GM12873 (cell line): ENCODE results near the gene SEMA6D.

Source experiments
- CTCF ChIP-seq: IDR thresholded peaks from 2 replicates; pipeline ENCODE4 v1.5.1; 2012; ENCODE audit warnings: low read depth, mild to moderate bottlenecking, moderate library complexity, low read length, control low read depth; ENCODE audit not compliant: insufficient read depth; ENCODE audit errors: missing control alignments

SEMA6D gene

GRCh38 chr15:47733085-47733484 lies 15.8 kb downstream of the SEMA6D start:
- TF ChIP-seq CTCF = no peak

GRCh38 chr15:47736143-47736786 lies 19.0 kb downstream of the SEMA6D start:
- no peak for TF ChIP-seq CTCF

DNA sequence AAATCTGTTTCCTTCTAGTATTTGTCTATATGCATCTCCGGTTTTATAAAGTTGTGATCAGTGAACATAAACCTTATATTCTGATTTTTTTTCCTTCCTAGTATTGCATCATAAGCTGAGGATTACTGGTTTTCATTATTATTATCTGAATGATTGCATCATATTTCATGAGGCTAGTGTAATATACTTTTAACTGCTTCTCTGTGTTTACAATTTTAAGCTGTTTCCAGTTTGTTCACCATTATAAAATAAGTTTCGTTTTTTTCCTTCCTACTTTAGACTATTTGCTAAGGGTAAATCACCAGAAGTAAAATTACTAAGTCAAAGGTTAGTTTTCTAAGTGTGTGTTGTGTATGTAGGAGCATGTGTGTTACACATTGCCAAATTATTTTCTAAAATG lies 20.2 kb downstream of the SEMA6D start:
- TF ChIP-seq CTCF = no peak

DNA sequence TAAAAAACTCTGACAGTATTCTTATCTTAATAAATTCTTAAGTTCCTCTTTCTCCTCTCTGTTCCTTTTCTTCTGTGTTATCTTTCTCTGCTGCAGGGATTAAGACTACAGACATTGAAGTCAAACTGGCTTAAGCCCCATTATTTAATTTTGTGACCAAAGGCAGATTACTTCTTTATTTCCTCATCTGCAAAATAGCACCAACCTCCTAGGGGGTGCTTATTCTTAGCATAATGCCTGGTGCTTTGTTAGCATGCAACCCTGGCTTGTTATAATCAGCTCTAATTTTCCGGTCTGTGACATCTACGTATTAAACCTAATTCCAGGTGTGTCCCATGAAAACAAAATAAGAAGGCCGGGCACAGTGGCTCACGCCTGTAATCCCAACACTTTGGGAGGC lies 23.8 kb downstream of the SEMA6D start:
- TF ChIP-seq CTCF = no peak

DNA sequence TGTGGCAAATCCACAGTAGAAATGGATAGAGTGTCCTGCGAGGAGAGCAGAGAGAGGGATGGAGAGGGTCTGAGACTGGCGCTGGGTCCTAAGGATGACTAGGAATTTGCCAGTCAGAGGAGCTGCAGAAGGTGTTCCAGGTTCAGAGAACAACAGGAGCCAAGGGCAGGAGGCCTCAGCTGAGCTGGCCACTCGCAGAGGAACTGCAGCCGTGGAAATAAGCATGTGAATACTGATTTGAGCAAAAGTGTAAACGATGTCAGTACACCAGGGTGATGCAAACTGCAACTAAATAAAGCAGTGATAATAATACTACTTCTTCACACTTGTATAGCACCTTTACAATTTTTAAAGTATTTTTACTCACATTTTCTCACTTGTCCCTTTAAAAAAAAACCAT lies 24.6 kb downstream of the SEMA6D start:
- TF ChIP-seq CTCF = no peak

DNA sequence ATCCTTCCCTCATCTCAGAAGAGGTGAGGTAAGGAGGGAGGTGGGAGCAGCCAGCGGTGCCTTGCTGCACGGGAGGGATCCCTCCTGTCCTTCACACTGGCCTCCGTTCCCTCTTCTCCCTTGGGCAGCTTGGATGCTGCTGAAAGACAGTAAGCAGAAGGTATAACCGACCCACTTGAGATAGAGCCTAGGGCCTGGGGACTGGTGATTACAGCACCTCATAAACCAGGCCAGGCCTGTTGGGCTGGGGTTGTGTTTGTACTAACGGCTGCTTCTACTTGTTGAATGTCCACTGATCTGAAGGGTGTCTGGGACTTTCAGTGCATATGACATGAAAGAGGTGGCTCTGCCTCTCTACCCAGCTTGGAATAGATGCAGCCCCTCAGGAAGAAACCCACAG lies 25.0 kb downstream of the SEMA6D start:
- TF ChIP-seq CTCF = no peak

DNA sequence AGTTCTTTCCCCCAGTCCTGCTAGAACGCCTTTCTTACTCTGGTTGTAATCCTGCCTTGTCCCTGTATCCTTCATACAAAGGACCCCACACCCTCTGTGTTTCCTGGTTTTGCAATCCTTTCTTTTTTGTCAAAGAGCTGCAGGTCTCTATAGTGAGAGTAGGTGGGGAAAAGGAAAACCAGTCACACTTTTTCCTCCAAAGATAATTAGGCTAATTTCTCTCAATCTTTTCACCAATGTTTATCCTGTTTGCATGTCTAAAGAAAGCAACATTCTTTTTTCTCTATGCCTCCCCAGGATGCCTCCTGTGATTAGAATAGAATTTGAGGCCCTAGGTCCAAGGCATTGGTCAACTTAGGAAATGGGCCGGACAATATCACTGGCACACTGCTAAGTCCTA lies 25.4 kb downstream of the SEMA6D start:
- TF ChIP-seq CTCF = no peak

- TF ChIP-seq CTCF = no peak
These were observed 26.1 kb downstream of the SEMA6D start for GRCh38 chr15:47743385-47743784.
